Measurements from ENCODE around the gene NUMB.

NUMB gene

DNA sequence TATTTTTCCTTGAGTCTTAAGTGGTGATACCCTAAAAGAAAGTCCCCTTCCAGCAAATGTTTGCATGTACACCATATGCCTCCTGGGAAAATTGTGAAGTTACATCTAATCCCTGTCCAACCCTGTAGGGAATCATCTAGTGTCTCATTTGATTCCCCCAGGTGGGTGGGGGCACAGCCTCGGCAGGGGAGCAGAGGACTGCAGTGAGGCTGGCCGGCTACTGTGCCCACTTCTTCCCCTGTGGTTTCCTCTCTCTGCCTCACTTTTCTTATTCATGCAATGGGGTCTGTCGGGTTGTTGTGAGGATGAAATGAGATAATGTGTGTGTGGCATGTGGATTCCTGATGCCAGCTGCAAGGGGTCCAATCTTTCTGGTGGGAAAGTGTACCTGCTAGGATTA lies 215.0 kb downstream of the NUMB start:
- DNase-seq, result no peak

DNA sequence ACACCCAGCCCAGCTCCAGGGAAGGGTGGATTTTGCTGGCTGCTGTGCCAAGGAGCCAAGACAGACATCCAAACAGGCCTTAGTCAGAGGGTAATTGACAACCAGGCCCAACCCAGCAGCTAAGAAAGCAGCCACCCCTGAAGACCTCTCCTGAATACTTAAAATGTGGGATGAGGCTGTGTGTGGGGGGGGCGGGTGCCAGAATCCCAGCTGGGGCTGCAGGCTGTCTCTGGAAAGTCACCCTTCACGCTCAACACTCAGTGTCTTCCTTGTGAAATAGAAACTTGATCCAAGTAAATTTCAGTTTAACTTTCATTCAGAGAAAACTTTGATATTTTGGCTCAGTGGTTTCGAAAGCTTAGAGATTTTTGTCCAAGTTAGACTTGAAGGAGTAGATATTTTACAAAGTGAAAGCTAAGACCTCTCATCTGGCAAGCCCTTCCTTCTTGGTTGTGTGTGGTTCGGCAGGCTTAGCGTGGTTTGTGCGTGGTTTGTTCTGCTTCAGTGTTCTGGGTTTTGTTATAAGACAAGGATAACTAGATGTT lies 215.9 kb downstream of the NUMB start:
- no peak for DNase-seq

GRCh38 chr14:73241481-73242165 lies 216.7 kb downstream of the NUMB start:
- DNase-seq, result no peak

- no peak for DNase-seq
These were observed 217.4 kb downstream of the NUMB start for GRCh38 chr14:73240816-73241480.

DNA sequence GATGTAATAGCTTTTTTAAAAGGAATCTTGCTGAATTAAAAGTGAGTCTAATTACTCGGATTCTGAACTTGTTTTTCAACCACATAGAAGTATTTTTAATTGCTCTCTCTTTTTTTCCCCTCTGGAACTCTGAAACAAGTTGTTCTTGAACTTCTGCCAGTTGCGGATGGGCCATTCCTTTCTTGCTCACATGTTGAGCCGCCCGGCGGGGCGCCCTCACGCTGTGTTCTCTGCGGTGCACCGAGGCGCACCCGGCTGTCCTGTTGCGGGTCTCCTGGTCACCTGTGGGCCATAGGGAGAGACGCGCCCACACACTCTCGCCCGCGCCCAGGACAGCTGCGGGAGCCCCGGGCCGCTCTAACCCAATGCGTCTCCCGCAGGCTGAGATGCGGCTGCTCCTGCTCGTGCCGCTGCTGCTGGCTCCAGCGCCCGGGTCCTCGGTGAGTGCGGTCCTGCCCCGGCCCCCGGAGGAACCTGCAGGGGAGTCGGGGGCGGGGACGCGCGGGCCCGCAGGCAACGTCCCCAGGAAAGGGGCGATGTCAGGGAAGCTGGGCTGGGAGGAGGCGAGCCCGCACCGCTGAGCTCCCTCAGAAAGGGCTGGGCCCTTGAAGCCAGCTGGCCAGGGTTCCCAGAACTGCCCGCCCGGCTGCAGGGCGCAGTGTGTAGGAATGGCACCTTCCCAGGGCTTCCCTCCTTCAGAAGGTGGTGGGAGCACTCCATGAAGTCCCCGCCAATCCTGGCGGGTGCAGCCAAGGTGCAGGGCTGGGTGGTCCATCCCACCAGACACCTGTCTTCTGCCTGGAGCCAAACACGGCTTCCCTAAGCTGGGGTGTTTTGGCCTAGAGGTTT lies 218.7 kb downstream of the NUMB start:
- no peak for DNase-seq

DNA sequence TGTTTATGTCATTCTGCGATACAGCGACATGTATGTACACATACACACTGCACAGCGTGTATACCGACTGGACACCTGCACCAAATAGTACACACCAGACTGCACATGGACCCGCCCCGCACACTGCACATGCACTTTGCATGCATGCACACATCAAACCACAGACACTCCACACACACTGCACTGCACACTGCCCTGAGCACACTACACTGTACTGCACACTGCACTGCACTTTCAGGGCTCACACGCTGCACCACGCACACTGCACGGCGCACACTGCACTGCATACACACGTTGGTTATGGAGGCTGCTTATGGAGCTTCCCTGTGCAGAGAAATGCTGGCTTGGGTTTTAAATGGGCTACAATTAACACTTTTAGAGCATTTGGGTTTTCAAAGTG lies 219.4 kb downstream of the NUMB start:
- DNase-seq, result no peak

DNA sequence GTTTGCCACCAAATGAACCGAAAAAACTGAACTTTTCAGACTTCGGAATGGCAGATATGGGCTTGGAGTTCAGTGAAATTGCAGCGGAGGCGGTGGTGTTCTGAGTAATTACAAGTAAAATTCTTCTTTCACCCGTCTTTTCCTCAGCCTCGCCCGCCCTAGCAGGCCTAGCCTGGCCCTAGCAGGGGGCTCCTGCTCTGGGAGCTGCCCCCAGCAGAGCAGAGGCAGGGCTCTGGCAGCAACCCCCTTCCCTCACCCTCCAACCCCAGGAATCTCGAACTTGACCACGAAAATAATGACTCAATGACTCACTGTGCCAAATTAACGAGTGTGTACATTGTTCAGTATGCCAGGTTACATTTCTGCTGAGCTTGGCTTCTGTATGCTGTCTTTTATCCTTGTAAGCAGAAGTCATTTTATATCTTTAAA lies 219.9 kb downstream of the NUMB start:
- no peak for DNase-seq

DNA sequence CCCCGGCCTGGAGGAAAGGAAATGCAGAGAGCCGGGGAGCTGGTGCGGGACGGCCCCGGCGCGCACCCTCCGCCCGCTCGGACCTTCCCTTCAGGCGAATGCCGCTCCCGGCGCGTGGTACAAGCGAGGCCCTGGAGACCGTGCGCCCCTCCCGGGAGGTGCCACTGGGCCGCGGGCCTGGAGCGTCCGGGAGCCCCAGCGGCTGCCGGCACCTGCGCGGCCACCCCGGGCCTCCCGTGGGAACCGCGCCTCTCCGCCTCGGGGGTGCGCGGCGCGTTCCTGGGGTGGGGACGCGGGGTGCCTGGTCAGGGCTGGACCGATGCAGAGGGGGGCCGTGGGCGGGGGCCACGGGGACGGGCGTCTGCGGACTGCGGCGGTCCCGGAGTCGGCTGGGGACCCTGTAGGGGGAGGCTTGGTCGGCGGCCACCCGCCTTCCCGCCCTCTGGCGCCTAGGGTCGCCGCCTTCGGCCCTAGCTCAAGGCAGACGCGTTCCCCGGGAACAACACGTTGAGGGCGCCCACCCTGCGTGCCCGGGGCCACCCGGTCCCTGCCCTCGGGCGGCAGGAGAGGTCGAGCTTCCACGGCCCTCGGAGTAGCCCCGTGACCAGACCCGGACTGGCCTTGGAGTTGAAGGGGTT lies 220.4 kb downstream of the NUMB start:
- DNase-seq, result no peak

DNA sequence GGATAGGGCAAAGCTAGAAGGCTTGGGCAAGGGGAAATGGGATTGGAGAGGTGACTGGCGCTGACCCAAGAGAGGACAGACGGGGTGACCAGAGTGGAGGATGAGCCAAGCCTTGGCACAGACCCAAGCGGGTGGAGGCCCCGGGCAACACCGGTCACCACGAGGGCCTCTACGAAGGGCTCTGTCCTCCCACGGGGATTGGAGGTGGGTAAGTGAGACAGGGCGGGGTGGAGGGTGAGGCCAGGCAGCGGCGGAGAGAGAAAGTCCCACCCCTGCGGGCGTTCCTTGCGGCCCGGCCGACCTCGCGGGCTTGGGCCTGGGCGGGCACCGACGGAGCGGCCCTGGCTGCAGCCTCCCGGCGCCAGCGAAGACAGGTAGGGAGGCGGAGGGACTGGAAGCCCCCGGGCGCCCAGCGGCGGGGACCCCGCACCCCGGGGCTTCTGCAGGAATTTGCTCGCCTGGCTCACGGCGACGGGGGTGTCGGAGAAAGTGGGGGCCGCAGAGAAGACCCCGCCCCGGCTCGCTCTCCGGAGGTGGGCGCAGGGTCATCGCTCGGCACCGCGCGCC lies 221.0 kb downstream of the NUMB start, which contains the start of gene PAPLN:
PAPLN (plus strand) TSS at position 288 of the 567 bp plus-strand sequence. CDS start 2,273 bp downstream, outside the sequence.
- DNase-seq, result no peak

GRCh38 chr14:73236752-73237218 lies 221.6 kb downstream of the NUMB start:
- no peak for DNase-seq

DNA sequence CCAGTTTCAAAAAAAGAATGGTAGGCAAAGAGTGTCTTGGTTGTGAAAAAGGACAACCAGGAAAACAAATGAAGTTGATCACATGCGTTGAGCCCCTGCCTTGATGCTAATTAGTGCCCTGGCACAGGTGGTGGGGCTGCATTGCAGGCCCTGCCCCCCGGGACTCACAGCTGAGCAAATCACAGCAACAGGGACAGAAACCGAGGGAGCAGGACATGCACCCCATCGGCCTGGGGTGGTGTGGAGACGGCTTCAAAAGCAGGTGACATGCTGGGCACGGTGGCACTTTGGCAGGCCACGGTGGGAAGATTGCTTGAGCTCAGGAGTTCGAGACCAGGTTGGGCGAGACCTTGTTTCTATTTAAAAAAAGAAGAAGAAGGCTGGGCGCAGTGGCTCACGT lies 222.2 kb downstream of the NUMB start:
- no peak for DNase-seq

- DNase-seq, result no peak
These were observed 222.7 kb downstream of the NUMB start for GRCh38 chr14:73235531-73236155.

DNA sequence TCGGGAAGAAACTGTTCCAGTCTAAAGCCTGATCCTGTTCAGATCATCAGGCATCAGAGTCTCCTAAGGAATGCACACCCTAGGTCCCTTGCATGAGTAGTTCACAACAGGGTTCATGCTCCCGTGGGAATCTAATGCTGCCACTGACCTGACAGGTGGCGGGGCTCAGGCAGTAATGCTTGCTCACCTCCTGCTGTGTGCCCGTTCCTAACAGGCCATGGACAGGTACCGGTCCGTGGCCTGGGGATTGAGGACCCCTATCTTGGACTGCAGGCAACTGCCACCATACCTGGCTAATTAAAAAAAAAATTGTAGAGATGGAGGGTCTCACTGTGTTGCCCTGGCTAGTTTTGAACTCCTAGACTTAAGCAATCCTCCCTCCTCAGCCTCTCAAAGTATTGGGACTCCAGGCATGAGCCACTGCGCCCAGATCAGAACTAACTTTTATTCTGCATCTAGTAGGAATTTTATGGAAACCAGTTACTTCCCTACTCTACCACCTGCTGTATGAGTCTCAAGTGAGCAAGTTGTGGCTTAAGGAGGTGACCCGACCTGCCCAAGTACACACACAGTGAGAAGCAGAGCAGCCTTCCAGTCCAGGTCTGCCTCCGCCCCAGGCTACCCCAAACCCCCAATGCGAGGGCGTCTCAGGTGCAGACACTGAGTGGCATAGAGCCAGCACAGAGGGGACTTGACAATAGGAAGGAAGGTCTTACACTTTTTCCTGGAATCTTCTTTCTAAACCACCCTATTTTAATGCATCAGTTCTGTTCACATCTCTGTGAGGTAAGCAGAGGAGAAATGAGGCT lies 223.6 kb downstream of the NUMB start:
- DNase-seq, result no peak

- DNase-seq, result no peak
These were observed 224.3 kb downstream of the NUMB start for GRCh38 chr14:73234029-73234428.

DNA sequence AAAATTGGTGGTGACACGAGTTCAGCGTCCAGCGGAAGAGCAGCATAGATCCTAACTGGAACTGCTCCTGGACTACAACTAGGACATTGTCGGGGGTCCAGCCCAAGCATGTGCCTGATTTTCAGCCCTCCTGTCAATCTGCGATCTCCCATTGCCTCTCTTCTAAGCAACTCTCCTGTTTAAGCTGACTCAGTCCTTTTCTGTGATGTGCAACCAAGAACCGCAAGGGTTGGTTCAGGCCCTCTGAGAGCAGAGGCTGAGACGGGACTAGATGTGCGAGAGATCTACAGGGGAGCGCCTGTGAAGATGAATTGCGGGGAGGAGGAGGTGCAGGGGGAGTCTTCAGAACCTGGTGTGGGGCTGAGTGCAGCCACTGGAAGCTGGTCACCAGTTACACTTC lies 224.8 kb downstream of the NUMB start:
- no peak for DNase-seq

GRCh38 chr14:73232984-73233383 lies 225.4 kb downstream of the NUMB start:
- no peak for DNase-seq

DNA sequence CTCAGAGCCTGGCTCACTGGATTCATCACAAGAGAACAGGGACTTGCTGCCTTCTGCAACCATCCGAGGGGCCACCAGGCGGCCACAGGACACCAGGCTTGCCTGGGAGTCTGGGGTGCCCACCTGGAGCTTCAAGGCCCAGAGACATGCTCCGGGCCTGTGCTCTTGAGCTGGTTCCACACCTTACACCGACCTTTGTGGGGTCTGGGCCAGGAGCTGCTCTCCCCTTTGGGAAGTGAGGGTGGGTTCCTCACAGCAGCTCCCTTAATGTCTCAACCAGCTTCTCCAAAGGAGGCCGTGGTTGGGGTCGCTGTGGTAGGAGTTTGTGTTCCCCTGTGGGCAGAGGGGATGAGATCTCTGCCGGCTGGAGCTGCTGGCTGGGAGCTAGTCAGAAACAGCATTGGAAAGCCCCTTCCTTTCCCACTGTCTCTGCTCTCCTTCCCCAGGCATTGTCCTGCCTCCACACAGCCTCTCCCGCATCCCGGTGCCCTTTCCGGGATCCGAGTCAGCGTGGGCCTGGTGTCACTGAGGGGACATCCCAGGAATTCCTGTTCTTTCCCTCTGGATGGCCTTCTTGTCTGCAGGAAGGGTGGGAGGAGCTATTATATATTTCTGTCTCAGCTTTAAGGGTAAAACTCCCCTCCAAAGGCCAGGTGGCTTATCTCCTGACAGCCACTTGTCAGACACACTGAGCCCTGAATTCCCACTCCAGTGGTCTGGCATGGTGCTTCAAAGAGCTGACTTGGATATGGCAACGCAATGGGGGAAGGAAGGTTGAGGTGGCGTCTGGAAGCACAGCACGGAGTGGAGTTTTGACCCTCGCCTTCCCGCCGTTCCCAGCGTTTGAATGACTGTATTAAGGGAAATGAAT lies 226.1 kb downstream of the NUMB start:
- DNase-seq, result no peak

DNA sequence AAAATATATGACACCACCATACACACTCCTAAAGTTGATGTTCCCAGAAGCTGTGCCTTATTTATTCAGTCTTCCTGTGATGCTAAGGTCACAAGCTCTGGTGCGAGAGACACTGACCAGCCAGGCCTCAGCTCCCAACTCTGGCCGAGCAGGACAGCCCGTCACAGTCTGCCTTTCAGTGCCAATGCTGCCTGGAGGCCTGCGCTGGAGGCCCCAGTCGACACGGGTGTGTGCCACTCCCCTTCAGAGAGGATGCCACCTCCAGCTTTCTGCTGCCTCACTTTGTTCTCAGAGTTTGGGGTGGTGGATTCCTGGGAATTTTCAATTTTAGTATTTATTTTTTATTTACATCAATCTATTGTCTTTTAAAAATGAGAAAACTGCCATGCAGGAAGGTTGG lies 228.3 kb downstream of the NUMB start:
- DNase-seq, result no peak

- no peak for DNase-seq
These were observed 230.2 kb downstream of the NUMB start for GRCh38 chr14:73227812-73228781.
